ENCODE results near the gene CPNE2. TPM values are rescaled to one million over a fixed set of nuclear protein-coding genes. Genes with fewer than 3 reads are reported as not detected.

Gene CPNE2
- total RNA-seq, 1 experiment from 2014 or later: 14.5 TPM

DNA sequence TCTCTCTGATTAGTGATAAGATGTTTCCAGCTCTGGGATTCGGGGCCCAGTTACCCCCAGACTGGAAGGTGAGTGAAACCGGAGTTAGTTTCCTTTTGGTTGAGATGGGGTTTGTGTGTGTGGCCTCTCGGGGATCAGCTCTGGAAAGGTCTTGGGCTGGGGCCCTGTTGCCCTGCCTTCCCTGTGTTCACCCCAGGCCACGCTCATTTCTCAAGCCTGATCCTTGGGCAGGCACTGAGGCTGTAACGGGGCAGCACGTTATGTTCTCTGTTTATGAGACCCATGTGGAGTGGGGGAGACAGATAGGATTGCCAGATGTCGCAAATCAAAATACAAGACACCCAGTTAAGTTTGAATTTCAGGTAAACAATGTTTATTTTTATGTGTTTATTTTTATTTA lies 35.5 kb downstream of the CPNE2 start:
- POLR2A ChIA-PET (ENCODE audit: unreplicated experiment): no interaction called here

DNA sequence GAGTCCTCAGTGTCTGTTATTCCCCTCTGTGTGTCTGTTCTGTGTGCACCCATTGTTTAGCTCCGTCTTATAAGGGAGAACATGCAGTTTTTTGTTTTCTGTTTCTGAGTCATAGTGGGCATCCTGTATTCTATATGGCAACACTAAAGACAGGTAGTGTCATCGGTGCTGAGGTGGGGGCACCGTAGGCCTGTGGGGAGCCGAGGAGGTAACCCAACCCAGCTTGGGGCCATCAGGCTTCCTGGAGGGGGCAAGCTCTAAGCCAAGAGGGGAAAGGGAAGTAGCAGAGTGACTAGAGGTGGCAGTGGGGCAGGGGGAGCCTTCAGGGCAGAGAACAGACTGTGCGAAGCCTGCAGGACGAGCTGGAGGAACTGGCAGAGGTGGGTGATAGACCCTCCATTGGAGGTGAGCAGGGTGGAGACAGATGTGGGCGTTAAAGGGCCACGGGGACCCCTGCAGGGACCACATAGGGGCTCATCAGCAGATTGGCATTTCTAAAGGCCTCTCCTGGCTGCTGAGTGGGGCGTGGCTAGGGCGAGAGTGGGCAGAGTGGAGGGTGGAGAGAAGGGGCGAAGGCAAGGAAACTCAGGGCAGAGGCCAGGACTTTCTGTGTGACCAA lies 36.5 kb downstream of the CPNE2 start:
- Histone ChIP-seq H3K27ac (ENCODE audit: low read length) (no peak overlapping the region), H2AFZ (ENCODE audit: low read length) (no peak overlapping the region), H3K9me3 (ENCODE audit: low read length) (no peaks in the 10 kb centered on the region), H3K4me1 (ENCODE audit: insufficient read depth, low read length) (no peaks in the 10 kb centered on the region), H3K79me2 (ENCODE audit: low read length) (no peaks in the 10 kb centered on the region), H3K4me2 (ENCODE audit: low read length) (no peak overlapping the region), H4K20me1 (ENCODE audit: low read length) (no peaks in the 10 kb centered on the region), H3K4me3 (ENCODE audit: low read length) (no peak overlapping the region), H3K36me3 (ENCODE audit: low read depth, low read length) (no peaks in the 10 kb centered on the region), H3F3A (ENCODE audit: low read length, unreplicated experiment) (no peaks in the 10 kb centered on the region), H3K27me3 (ENCODE audit: low read length) (no peaks in the 10 kb centered on the region), H3K9me2 (replicated peaks; ENCODE audit: low read length) (no peaks in the 10 kb centered on the region), H3K9ac (ENCODE audit: low read length) (no peak overlapping the region)
- ATAC-seq (no peak), DNase-seq (no peak)
- no TSS peak for BruUV-seq (replicated peaks)
- intact Hi-C loops (cut with micrococcal nuclease): no loop called here
- TF ChIP-seq, protein P1, sequence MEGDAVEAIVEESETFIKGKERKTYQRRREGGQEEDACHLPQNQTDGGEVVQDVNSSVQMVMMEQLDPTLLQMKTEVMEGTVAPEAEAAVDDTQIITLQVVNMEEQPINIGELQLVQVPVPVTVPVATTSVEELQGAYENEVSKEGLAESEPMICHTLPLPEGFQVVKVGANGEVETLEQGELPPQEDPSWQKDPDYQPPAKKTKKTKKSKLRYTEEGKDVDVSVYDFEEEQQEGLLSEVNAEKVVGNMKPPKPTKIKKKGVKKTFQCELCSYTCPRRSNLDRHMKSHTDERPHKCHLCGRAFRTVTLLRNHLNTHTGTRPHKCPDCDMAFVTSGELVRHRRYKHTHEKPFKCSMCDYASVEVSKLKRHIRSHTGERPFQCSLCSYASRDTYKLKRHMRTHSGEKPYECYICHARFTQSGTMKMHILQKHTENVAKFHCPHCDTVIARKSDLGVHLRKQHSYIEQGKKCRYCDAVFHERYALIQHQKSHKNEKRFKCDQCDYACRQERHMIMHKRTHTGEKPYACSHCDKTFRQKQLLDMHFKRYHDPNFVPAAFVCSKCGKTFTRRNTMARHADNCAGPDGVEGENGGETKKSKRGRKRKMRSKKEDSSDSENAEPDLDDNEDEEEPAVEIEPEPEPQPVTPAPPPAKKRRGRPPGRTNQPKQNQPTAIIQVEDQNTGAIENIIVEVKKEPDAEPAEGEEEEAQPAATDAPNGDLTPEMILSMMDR (conservative IDR thresholded peaks at IDR 0.05; ENCODE audit: low read depth, low read length): no peak
- no peak for TF ChIP-seq EZH2 (IDR thresholded peaks at IDR 0.05; ENCODE audit: low read length, unreplicated experiment)
- no peak for TF ChIP-seq EZH2phosphoT487 (IDR thresholded peaks at IDR 0.05; ENCODE audit: borderline replicate concordance, low read length)
- ChIA-PET CTCF (no interaction called here), POLR2A (ENCODE audit: unreplicated experiment) (no interaction called here)

More for the DNA sequence above, 35.5 kb downstream of the CPNE2 start:
- H3K9ac ChIP-seq (ENCODE audit: low read length): no peak overlapping the region
- ATAC-seq (no peak), DNase-seq (no peak)
- no peaks in the 10 kb centered on the region for H3F3A ChIP-seq (ENCODE audit: low read length, unreplicated experiment)
- no peaks in the 10 kb centered on the region for H3K79me2 ChIP-seq (ENCODE audit: low read length)
- no peaks in the 10 kb centered on the region for H3K9me3 ChIP-seq (ENCODE audit: low read length)
- H3K4me3 ChIP-seq (ENCODE audit: low read length): no peak overlapping the region
- H3K9me2 ChIP-seq (replicated peaks; ENCODE audit: low read length): no peaks in the 10 kb centered on the region
- no peaks in the 10 kb centered on the region for H3K4me1 ChIP-seq (ENCODE audit: insufficient read depth, low read length)
- H3K4me2 ChIP-seq (ENCODE audit: low read length): no peak overlapping the region
- no peak overlapping the region for H2AFZ ChIP-seq (ENCODE audit: low read length)
- TF ChIP-seq EZH2phosphoT487 (IDR thresholded peaks at IDR 0.05; ENCODE audit: borderline replicate concordance, low read length): no peak
- CTCF ChIA-PET: no interaction called here
- H3K27ac ChIP-seq (ENCODE audit: low read length): no peak overlapping the region
- H3K36me3 ChIP-seq (ENCODE audit: low read depth, low read length): no peaks in the 10 kb centered on the region
- no peaks in the 10 kb centered on the region for H3K27me3 ChIP-seq (ENCODE audit: low read length)
- no TSS peak for BruUV-seq (replicated peaks)
- no peaks in the 10 kb centered on the region for H4K20me1 ChIP-seq (ENCODE audit: low read length)
- intact Hi-C loops (cut with micrococcal nuclease): no loop called here

- H2AFZ ChIP-seq (ENCODE audit: low read length): no peak overlapping the region
- no peaks in the 10 kb centered on the region for H3K9me2 ChIP-seq (replicated peaks; ENCODE audit: low read length)
- H3K9me3 ChIP-seq (ENCODE audit: low read length): no peaks in the 10 kb centered on the region
- no peak overlapping the region for H3K4me3 ChIP-seq (ENCODE audit: low read length)
- H3K9ac ChIP-seq (ENCODE audit: low read length): no peak overlapping the region
- H3K4me2 ChIP-seq (ENCODE audit: low read length): no peak overlapping the region
- H3K27ac ChIP-seq (ENCODE audit: low read length): no peak overlapping the region
- DNase-seq (no peak), ATAC-seq (no peak)
- TF ChIP-seq EZH2 (IDR thresholded peaks at IDR 0.05; ENCODE audit: low read length, unreplicated experiment): no peak
- TF ChIP-seq, protein P1 (conservative IDR thresholded peaks at IDR 0.05; ENCODE audit: low read depth, low read length): no peak
- TF ChIP-seq EZH2phosphoT487 (IDR thresholded peaks at IDR 0.05; ENCODE audit: borderline replicate concordance, low read length): no peak
- no peaks in the 10 kb centered on the region for H3F3A ChIP-seq (ENCODE audit: low read length, unreplicated experiment)
- no peaks in the 10 kb centered on the region for H4K20me1 ChIP-seq (ENCODE audit: low read length)
- ChIA-PET POLR2A (ENCODE audit: unreplicated experiment) (no interaction called here), CTCF (no interaction called here)
- intact Hi-C loops (cut with micrococcal nuclease): no loop called here
- H3K79me2 ChIP-seq (ENCODE audit: low read length): no peaks in the 10 kb centered on the region
- no peaks in the 10 kb centered on the region for H3K4me1 ChIP-seq (ENCODE audit: insufficient read depth, low read length)
- no peaks in the 10 kb centered on the region for H3K36me3 ChIP-seq (ENCODE audit: low read depth, low read length)
- no TSS peak for BruUV-seq (replicated peaks)
- H3K27me3 ChIP-seq (ENCODE audit: low read length): no peaks in the 10 kb centered on the region
These were observed 38.6 kb downstream of the CPNE2 start for GRCh38 chr16:57130950-57131321.
